C4-2B (cell line): ENCODE results near the gene IL27RA.

ENCODE experiments used
- CTCF ChIP-seq: fragments of 450-650 bp; conservative IDR thresholded peaks from 2 replicates; pipeline ENCODE4 v1.5.1; 2017; ENCODE audit warnings: mild to moderate bottlenecking
- ZFX ChIP-seq: fragments of 450-650 bp; IDR thresholded peaks from 2 replicates; pipeline ENCODE4 v1.6.1; 2017

- no peak for TF ChIP-seq CTCF
- TF ChIP-seq ZFX, result no peak
These were observed 9.1 kb upstream of the IL27RA start for GRCh38 chr19:14022469-14022868.
